Uterus (tissue), 4 donors: ENCODE results near the gene KCNAB2. TPM values are rescaled to one million over a fixed set of nuclear protein-coding genes. Genes with fewer than 3 reads are reported as not detected.

Experiments used
- DNase-seq, 2 donors: peaks; one replicate each; pipeline ENCODE4 v3.0.0-alpha.2; 2019 to 2020
- H3K27ac ChIP-seq, 2 donors: fragments of 200-600 bp; sonication (generic); 1 replicate in 1 of 2; 2 replicates in 1 of 2; pipeline ENCODE4 v1.5.1; 2016 to 2018
- H3K27me3 ChIP-seq, 2 donors: fragments of 200-600 bp; sonication (generic); one replicate each; pipeline ENCODE4 v1.5.1; 2018 to 2019; ENCODE audit warnings: control low read depth in 1 of 2
- H3K36me3 ChIP-seq, 2 donors: fragments of 200-600 bp; sonication (generic); one replicate each; pipeline ENCODE4 v1.5.1; 2019; ENCODE audit warnings: control low read depth in 1 of 2
- H3K4me1 ChIP-seq, 2 donors: fragments of 200-600 bp; sonication (generic); one replicate each; pipeline ENCODE4 v1.5.1; 2018 to 2019; ENCODE audit warnings: control low read depth in 1 of 2
- H3K4me3 ChIP-seq, 2 donors: fragments of 200-600 bp; sonication (generic); 1 replicate in 1 of 2; 2 replicates in 1 of 2; pipeline ENCODE4 v1.5.1; 2018 to 2019; ENCODE audit warnings: mild to moderate bottlenecking in 1 of 2
- H3K9me3 ChIP-seq, 2 donors: fragments of 200-600 bp; sonication (generic); one replicate each; pipeline ENCODE4 v1.5.1; 2019; ENCODE audit warnings: control low read depth in 1 of 2
- CTCF ChIP-seq, 4 experiments: fragments of 200-600 bp in 2 of 4; fragments of 450-650 bp in 2 of 4; sonication (generic) in 2 of 4; IDR thresholded peaks; one replicate each; pipeline ENCODE4 v1.5.1; 2016 to 2019; ENCODE audit warnings: antibody characterized with exemption in 4 of 4, mild to moderate bottlenecking in 2 of 4, moderate library complexity in 1 of 4
- POLR2A ChIP-seq, 2 donors: fragments of 450-650 bp; IDR thresholded peaks; one replicate each; pipeline ENCODE4 v1.6.1; 2016; ENCODE audit warnings: antibody characterized with exemption in 2 of 2, mild to moderate bottlenecking in 1 of 2, moderate library complexity in 1 of 2
- intact Hi-C: fragments of 100-400 bp; cut with DNase I; formaldehyde crosslinking; loops from one replicate; pipeline ENCODE4 v1.15.1; 2023; ENCODE audit warnings: low total_unique reads
- total RNA-seq, 4 donors: library from RNA; depleted of rRNA in 3 of 4; stranded (reverse); fragments of >200 nt in 3 of 4; gene quantifications; one replicate each; pipeline versions ENCODE4 v1.1.0 to v1.2.4, GENCODE V29; 2014 to 2023
- donor health status: DM: yes; HTN: yes; CAD: no.

The KCNAB2 gene
- total RNA-seq, 4 donors from 2014 or later: 1.5 to 21.2 (median 12.9) TPM

- Histone ChIP-seq H3K4me3 (no peak overlapping the region), H3K27me3 (no peaks in the 10 kb centered on the region), H3K36me3 (no peaks in the 10 kb centered on the region), H3K9me3 (no peaks in the 10 kb centered on the region), H3K4me1 (no peaks in the 10 kb centered on the region), H3K27ac (no peak overlapping the region)
- TF ChIP-seq POLR2A (IDR thresholded peaks at IDR 0.05) (no peak), CTCF (IDR thresholded peaks at IDR 0.05) (no peak)
- DNase-seq: no peak
- intact Hi-C loops: no loop called here
Measured at GRCh38 chr1:6028042-6028850, 17.4 kb upstream of the KCNAB2 start.

- DNase-seq: no peak
- no peaks in the 10 kb centered on the region for H3K9me3 ChIP-seq
- no peaks in the 10 kb centered on the region for H3K4me1 ChIP-seq
- no peaks in the 10 kb centered on the region for H3K27me3 ChIP-seq
- H3K36me3 ChIP-seq: no peaks in the 10 kb centered on the region
- H3K4me3 ChIP-seq: no peak overlapping the region
- intact Hi-C loops: no loop called here
- TF ChIP-seq CTCF (IDR thresholded peaks at IDR 0.05) (no peak), POLR2A (IDR thresholded peaks at IDR 0.05) (no peak)
- no peak overlapping the region for H3K27ac ChIP-seq
Measured at GRCh38 chr1:6029351-6029750, 16.3 kb upstream of the KCNAB2 start.

- no peak overlapping the region for H3K4me3 ChIP-seq
- no peaks in the 10 kb centered on the region for H3K9me3 ChIP-seq
- TF ChIP-seq POLR2A (IDR thresholded peaks at IDR 0.05) (no peak), CTCF (IDR thresholded peaks at IDR 0.05) (no peak)
- no peaks in the 10 kb centered on the region for H3K27me3 ChIP-seq
- intact Hi-C loops: no loop called here
- no peaks in the 10 kb centered on the region for H3K4me1 ChIP-seq
- no peaks in the 10 kb centered on the region for H3K36me3 ChIP-seq
- H3K27ac ChIP-seq: no peak overlapping the region
- DNase-seq: no peak
Measured at GRCh38 chr1:6030132-6030531, 15.6 kb upstream of the KCNAB2 start.

GRCh38 chr1:6030547-6031261 is 15.0 kb upstream of the KCNAB2 start:
- Histone ChIP-seq H3K27me3 (no peaks in the 10 kb centered on the region), H3K4me1 (no peaks in the 10 kb centered on the region), H3K36me3 (no peaks in the 10 kb centered on the region), H3K4me3 (no peak overlapping the region), H3K27ac (no peak overlapping the region), H3K9me3 (no peaks in the 10 kb centered on the region)
- DNase-seq: no peak
- intact Hi-C loops: no loop called here
- TF ChIP-seq CTCF (IDR thresholded peaks at IDR 0.05) (no peak), POLR2A (IDR thresholded peaks at IDR 0.05) (no peak)

GRCh38 chr1:6033124-6033523 is 12.6 kb upstream of the KCNAB2 start:
- Histone ChIP-seq H3K9me3 (no peaks in the 10 kb centered on the region), H3K27ac (no peak overlapping the region), H3K4me1 (no peaks in the 10 kb centered on the region), H3K36me3 (no peaks in the 10 kb centered on the region), H3K4me3 (no peak overlapping the region), H3K27me3 (no peaks in the 10 kb centered on the region)
- intact Hi-C loops: no loop called here
- DNase-seq: no peak
- TF ChIP-seq CTCF (IDR thresholded peaks at IDR 0.05): no peak
